K562 (cell line): Measurements from ENCODE around the gene NFIB. TPM values are rescaled to one million over a fixed set of nuclear protein-coding genes. Genes with fewer than 3 reads are reported as not detected.
A peak's percentile ranks its signal among the peaks of the same experiment; 100 is the strongest.

Experiments
- CBX8 ChIP-seq: fragments of 200-600 bp; sonication (generic); IDR thresholded peaks from 2 replicates; pipeline ENCODE4 v1.6.1; 2012; ENCODE audit warnings: borderline replicate concordance, mixed run types, low read depth, mild to moderate bottlenecking, moderate library complexity, mixed read lengths, low read length, control low read depth, inconsistent platforms; ENCODE audit not compliant: poor library complexity, severe bottlenecking; ENCODE audit errors: extremely low read depth
- HOXB6 ChIP-seq: fragments of 250-450 bp; sonication (Bioruptor Pico); IDR thresholded peaks from 2 replicates; pipeline ENCODE4 v1.5.1; 2022; ENCODE audit warnings: mild to moderate bottlenecking, borderline replicate concordance
- KLF1 ChIP-seq: fragments of 450-650 bp; IDR thresholded peaks from 2 replicates; pipeline ENCODE4 v1.6.1; 2016; ENCODE audit warnings: missing genetic modification characterization, missing compliant biosample characterization
- NR4A1 ChIP-seq, 2 experiments: fragments of 250-450 bp in 1 of 2; fragments of 450-650 bp in 1 of 2; sonication (Bioruptor Pico) in 1 of 2; IDR thresholded peaks; 2 replicates each; pipeline versions ENCODE4 v1.4.0 to v1.6.1; 2016 to 2020; ENCODE audit warnings: mild to moderate bottlenecking in 2 of 2, missing compliant biosample characterization in 1 of 2, missing genetic modification characterization in 1 of 2, moderate library complexity in 1 of 2
- RBBP5 ChIP-seq: fragments of 200-600 bp; sonication (generic); IDR thresholded peaks from 2 replicates; pipeline ENCODE4 v1.6.1; 2012; ENCODE audit warnings: borderline replicate concordance, mild to moderate bottlenecking, low read length, control low read depth, inconsistent platforms; ENCODE audit not compliant: insufficient read depth, poor library complexity, severe bottlenecking
- TEAD1 ChIP-seq, 2 experiments: fragments of 450-650 bp in 1 of 2; sonication (generic) in 1 of 2; formaldehyde crosslinking; IDR thresholded peaks; 2 replicates each; pipeline versions ENCODE4 v1.4.0 to v1.8.0; 2020 to 2022; ENCODE audit warnings: mild to moderate bottlenecking in 2 of 2, missing genetic modification reagents in 1 of 2
- ZNF263 ChIP-seq: sonication (generic); formaldehyde crosslinking; IDR thresholded peaks from 2 replicates; pipeline ENCODE4 v1.8.0; 2022; ENCODE audit warnings: mild to moderate bottlenecking, missing genetic modification reagents, borderline replicate concordance
- ZNF445 ChIP-seq: fragments of 250-450 bp; sonication (Bioruptor Pico); IDR thresholded peaks from 2 replicates; pipeline ENCODE4 v1.4.0; 2020; ENCODE audit warnings: low read depth, mild to moderate bottlenecking, moderate library complexity
- polyA plus RNA-seq, 8 experiments: library from polyadenylated mRNA; depleted of rRNA in 4 of 8; stranded (reverse) in 5 of 8; unstranded in 3 of 8; fragments of >200 nt; fragmentation: Nextera tagmentation in 2 of 8; fragmentation: Illumina TruSeq in 1 of 8; extraction: Ambion mirVana in 2 of 8; extraction: Trizol in 1 of 8; gene quantifications; 2 replicates each; pipeline versions ENCODE4 v1.2.1 to v1.2.3, GENCODE V29; 2011 to 2014; ENCODE audit warnings: inconsistent platforms in 1 of 8, missing spikeins in 1 of 8
- total RNA-seq, 7 experiments: library from RNA; depleted of rRNA in 6 of 7; stranded (reverse); fragments of >200 nt in 6 of 7; fragmentation: Illumina TruSeq in 2 of 7; extraction: Trizol in 2 of 7; gene quantifications; 2 replicates each; pipeline versions ENCODE4 v1.2.1 to v1.2.3, GENCODE V29; 2011 to 2021; ENCODE audit warnings: low replicate concordance in 1 of 7
- TF ChIP-seq, protein P1 (sequence below): sonication (generic); formaldehyde crosslinking; IDR thresholded peaks from 2 replicates; pipeline ENCODE4 v1.9.0; 2022; ENCODE audit warnings: mild to moderate bottlenecking, missing genetic modification reagents

NFIB gene
- total and polyA plus RNA-seq, 9 of the 15 experiments (the other 6 are each of a cell fraction or from before 2014, with no cell fraction given), result 1.2 to 3.3 (median 1.9) TPM

DNA sequence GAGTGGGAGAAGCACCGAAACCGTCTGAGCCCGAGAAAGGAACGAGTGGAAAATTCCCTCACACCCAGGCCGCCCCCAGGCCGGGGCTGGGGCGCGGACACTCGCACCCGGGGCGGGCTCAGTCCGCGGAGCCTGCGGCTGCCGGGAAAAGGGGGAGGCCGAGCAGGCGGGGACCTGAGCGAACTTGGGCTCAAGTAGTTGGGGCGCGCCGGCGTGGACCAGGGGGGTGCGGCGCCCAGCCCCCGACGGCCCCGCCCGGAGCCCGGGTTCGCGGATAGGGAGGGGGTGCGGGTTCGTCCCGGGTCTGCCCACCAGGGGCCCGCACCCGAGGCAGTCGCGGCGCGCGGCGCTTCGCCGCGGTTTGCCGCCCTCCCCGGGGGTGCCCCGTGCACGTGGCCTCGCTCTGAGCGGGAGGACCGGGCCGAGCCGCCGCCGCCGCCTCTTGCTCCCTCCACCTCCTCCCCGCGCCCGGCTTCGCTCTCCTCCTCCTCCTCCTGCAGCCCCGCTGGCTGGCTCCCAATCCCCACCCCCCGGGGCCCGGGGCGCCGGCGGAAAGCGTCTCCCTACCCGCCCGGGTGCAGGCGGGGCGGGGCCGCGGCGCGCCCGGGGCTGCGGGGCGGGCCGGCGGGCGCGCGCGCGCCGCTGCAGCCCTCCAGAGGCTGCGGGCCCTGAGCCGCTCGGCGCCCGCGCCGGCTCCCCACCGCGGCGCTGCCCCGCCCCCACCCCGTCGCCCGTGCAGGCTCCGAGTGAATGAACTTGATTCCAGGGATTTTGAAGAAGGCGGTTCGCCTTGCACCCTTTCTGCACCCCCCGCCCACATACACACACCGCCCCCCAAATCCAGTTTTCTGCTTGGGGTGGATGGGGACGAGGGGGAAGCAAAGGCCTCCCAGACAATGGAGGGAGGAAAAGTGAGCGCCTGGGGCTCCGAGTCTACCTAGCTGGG, 1.3 kb upstream of the NFIB start (continued):
- TF ChIP-seq, protein P1, sequence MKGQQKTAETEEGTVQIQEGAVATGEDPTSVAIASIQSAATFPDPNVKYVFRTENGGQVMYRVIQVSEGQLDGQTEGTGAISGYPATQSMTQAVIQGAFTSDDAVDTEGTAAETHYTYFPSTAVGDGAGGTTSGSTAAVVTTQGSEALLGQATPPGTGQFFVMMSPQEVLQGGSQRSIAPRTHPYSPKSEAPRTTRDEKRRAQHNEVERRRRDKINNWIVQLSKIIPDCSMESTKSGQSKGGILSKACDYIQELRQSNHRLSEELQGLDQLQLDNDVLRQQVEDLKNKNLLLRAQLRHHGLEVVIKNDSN (CRISPR knock-in tag), result no peak
- TF ChIP-seq NR4A1 (CRISPR knock-in tag; IDR thresholded peaks at IDR 0.05) (no peak), NR4A1 (tag; IDR thresholded peaks at IDR 0.05) (0 out of 2 replicates have a peak, but pooled peaks have one; percentile 36), ZNF445 (no peak), ZNF263 (peak; percentile 87; the same call in 1 of the 2 replicates), HOXB6 (CRISPR knock-in tag) (no peak), TEAD1 (CRISPR knock-in tag; IDR thresholded peaks at IDR 0.05) (peak in 1 of 2 experiments; percentile 31; a peak in 1 of 4 replicates), KLF1 (tag) (no peak), RBBP5 (no peak), CBX8 (no peak)
